NK-92 treated with Interleukin-12 subunit alpha and Interleukin-12 subunit beta, amount 100 ng/mL, for 24 hours (cell line): ENCODE data around the gene CNGA3.
"Not testable (repeated sequence)": the region's sequence is repeated elsewhere in the genome, so short reads cannot be mapped to it uniquely, and the experiment has no call there.

Experiments used
- DNase-seq: peaks from one replicate; lab custom pipeline; 2025; lab: John Stamatoyannopoulos, UW

CNGA3 gene

GRCh38 chr2:98404556-98405250, 58.4 kb downstream of the CNGA3 start:
- no peak for DNase-seq

GRCh38 chr2:98405301-98405700, 59.0 kb downstream of the CNGA3 start:
- DNase-seq = no peak

GRCh38 chr2:98408155-98408554, 61.9 kb downstream of the CNGA3 start:
- DNase-seq = no peak

- DNase-seq = no peak
Measured at GRCh38 chr2:98412751-98413458, 66.6 kb downstream of the CNGA3 start.

GRCh38 chr2:98414246-98414645, 68.0 kb downstream of the CNGA3 start:
- DNase-seq = not testable (repeated sequence)

- DNase-seq = not testable (repeated sequence)
Measured at GRCh38 chr2:98415719-98416248, 69.5 kb downstream of the CNGA3 start.

- DNase-seq = no peak
Measured at GRCh38 chr2:98416383-98417159, 70.3 kb downstream of the CNGA3 start.

- no peak for DNase-seq
Measured at GRCh38 chr2:98419544-98419943, 73.3 kb downstream of the CNGA3 start.

GRCh38 chr2:98419977-98420725, 73.9 kb downstream of the CNGA3 start:
- no peak for DNase-seq

GRCh38 chr2:98422449-98422848, 76.2 kb downstream of the CNGA3 start:
- DNase-seq = no peak

GRCh38 chr2:98426771-98427170, 80.5 kb downstream of the CNGA3 start:
- DNase-seq = no peak

- no peak for DNase-seq
Measured at GRCh38 chr2:98432145-98432544, 85.9 kb downstream of the CNGA3 start.

GRCh38 chr2:98433363-98433964, 87.2 kb downstream of the CNGA3 start:
- DNase-seq = no peak

GRCh38 chr2:98434492-98434891, 88.2 kb downstream of the CNGA3 start:
- DNase-seq = no peak

- DNase-seq = not testable (repeated sequence)
Measured at GRCh38 chr2:98435670-98436069, 89.4 kb downstream of the CNGA3 start.

GRCh38 chr2:98436734-98437133, 90.5 kb downstream of the CNGA3 start:
- no peak for DNase-seq

- DNase-seq = no peak
Measured at GRCh38 chr2:98438190-98439133, 92.2 kb downstream of the CNGA3 start.

- DNase-seq = no peak
Measured at GRCh38 chr2:98441706-98442450, 95.6 kb downstream of the CNGA3 start.

GRCh38 chr2:98442488-98442887, 96.2 kb downstream of the CNGA3 start:
- no peak for DNase-seq
